NCI-H1436 treated with DMSO at 0.1 percent for 48 hours (cell line): ENCODE results near the gene IFT74.

Experiments
- DNase-seq: peaks from one replicate; lab custom pipeline; 2025; lab: John Stamatoyannopoulos, UW

The IFT74 gene

DNA sequence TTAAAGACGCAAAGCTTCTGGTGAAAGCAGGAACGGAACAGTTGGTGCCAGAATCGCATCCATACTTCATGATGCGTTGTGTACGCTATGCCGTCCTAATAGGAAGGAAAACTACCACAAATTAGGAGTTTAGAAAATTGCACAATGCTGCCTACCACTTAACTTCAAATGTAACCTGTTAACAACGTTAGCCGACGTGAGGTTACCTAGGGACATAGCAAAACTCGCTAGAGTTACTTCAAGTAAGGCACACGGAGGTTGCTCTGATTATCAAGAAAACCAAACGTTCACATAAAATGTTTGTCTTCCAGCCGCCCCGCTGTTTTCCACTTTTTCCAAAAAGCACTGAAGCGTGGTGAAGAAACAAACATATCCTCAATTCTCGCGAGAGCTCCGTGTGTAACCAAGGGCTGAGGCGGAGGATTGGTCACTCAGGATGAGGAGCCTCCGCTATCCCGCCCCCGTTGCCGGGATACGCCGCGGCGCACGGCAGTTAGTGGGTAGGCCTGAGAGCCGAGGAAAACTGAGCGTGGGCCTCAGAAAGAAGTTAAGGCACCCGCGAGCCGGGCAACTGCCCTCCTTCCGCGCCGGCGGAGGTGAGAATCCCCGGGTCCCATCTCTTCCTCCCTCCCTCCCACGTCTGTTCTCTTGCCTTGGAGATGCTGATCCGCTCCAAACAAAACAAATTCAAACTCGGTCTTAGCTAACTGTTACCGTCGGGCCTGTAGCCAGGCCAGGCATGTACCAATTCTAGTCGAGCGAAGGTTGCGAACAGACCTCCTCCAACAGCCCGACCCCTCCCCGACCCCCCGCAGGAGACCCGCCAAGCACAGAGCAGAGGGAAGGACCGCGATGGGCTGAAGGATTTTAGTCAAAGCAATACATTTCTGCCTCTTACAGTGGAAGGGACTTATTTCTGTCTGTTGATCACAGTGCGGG, at the start of gene IFT74:
IFT74 (plus strand) TSS at position 492 of the 939 bp plus-strand sequence. CDS start 5,556 bp downstream, outside the sequence.
- DNase-seq, result peak; percentile 86

DNA sequence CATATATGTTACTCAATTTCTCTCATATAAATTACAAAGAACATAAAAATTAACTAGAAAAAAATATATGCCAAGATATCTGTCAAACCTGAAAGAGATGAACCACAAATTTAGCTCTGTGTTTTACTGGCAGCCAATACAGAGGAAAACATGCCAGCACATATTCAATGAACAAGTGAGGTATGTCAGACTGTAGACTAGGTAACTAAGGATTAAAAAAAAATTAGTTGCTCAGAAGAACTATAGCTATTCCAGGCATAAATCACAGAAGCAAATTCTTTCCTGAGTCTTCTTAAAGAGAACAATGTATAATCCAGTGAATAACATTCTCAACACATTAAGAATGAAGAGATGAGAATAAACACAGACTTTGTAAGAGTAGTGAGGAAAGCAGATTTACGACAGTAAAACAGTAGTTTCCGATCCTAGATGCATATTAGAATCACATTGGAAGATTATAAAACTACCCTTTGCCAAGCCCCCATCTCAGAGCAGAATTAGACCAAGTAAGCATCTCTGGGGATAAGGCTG, 43.0 kb upstream of the IFT74 start:
- DNase-seq, result no peak

DNA sequence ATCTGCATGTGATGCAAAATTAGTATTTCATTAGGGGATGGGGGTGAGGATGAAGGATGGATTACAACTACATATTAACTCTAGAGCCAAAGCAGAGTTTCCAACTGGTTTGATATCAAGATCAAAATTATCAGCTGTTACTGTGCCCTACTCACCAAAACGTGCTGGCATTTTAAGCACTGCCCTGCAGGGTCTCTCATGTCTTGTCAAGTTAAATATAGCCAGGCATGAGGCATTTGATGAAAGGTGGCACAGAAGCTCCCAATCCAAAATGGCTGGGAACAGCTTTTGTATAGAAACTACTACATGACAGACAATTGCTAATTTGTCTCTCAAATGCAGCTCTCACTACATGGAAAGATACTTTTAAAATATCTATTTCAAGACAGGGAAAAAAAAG, 36.5 kb upstream of the IFT74 start:
- no peak for DNase-seq

DNA sequence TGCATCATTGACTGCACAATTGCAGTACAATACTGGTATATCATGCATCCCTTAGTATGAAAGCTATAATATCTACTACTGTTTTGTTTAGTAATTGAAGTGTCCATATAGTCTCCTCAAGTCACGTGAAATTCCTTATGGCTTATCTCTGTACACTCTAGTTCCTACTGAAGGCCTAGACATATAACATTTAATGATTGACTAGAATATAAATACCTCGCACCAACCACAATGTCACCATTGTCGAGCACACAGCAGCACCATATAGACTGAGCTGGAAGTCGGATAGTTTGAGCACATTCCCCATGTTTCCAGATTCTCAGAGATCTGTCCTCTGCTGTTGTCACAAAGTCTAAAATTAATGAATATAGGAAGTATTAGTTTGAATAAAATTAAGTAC, 30.6 kb upstream of the IFT74 start:
- DNase-seq, result no peak

DNA sequence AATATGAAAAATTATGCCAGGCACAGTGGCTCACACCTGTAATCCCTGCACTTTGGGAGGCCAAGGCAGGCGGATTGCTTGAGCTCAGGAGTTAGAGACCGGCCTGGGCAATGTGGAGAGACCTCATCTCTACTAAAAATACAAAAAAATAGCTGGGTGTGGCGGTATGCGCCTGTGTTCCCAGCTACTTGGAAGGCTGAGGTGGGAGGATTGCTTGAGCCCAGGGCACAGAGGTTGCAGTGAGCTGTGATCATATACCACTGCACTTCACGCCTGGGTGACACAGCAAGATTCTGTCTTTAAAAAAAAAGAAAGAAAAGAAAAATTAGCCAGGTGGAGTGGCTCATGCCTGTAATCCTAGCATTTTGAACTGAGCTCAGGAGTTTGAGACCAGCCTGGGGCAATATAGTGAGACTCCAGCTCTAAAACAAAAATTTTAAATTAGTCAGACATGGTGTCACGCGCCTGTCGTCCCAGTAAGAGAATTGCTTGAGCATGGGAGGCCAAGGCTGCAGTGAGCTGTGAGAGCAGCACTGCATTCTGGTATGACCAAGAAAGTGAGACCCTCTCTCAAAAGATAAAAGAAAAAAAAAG, 27.2 kb upstream of the IFT74 start:
- DNase-seq, result no peak

DNA sequence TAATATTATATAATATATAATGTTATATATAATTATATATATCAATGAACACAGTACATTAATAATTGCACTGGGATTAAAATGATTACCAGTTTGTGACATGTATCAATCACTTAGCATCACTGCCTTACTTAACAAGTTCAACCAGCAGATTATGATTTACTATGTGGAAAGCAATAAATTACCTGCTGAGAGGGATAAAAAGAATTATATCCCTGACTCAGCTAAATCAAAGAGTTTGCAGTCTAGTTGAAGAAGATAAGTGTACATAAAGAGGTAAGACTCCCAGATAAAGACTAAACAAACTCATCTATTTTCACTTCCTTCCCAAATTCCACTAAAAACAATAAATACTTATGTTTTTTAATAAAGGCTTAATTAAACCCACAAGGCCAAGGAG, 20.4 kb upstream of the IFT74 start:
- no peak for DNase-seq

DNA sequence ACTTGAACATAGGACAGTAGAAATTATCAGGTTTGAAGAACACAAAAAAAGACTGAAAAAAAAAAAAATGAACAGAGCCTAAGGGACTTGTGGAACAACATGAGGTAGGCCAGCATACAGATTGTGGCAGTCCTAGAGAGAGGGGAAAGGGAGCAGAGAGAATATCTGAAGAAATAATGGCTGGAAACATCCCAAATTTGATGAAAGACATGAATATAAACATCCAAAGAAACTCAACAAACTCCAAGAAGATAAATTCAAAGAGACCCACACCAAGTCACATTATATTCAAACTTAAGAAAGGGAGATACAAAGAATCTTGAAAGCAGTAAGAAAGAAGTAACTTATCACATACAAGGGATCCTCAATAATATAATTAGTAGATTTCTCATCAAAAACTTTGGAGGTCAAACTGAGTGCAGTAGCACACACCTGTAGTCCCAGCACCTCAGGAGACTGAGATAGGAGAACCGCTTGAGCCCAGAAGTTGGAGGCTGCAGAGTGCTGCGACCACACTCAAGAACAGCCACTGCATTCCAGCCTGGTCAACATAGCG, 18.3 kb upstream of the IFT74 start:
- DNase-seq, result no peak

DNA sequence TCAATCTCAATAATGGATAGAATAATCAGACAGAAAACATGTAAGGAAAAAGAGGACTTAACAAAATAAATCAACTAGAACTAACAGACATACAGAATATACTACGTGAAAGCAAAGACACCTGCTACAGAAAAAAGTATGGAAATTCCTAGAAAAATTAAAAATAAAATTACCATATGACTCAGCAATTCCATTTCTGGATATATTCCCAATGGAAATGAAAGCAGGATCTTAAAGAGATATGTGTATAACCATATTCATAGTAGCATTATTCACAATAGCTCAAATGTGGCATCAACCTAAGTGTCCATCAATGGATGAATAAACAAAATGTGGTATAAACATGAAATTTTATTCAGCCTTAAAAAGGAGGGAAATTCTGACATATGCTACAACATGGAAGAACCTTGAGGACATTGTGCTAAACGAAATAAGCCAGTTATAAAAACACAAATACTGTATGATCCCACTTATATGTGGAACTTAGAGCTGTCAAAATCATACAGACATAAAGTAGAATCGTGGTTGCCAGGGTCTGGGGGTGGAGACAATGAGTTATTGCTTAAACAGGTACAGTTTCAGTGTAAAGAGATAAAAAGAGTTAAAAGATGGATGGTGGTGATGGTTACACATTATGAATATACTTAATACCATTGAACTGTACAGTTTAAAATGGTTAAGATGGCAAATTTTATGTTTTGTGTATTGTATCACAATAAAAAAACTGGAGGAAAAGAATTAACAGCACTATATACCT, 16.1 kb upstream of the IFT74 start:
- no peak for DNase-seq

DNA sequence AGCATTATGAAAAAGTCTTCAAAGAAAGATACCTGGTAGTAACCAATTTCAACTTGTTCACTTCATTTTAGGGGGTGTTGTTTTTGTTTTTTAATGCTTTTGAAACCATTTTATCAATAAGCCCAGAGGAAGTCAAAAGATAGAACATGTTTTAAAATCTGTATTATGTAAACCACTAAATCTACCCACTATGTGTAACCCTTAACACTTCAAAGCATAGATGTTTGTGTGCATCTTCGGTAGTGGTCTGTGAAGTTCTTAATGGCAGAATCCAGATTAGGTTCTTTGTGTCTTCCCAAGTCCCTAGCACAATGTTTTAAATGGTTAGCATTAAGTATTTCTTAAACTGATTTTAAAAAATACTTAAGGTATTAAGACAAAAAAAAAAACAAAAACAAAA, 15.4 kb upstream of the IFT74 start:
- no peak for DNase-seq

DNA sequence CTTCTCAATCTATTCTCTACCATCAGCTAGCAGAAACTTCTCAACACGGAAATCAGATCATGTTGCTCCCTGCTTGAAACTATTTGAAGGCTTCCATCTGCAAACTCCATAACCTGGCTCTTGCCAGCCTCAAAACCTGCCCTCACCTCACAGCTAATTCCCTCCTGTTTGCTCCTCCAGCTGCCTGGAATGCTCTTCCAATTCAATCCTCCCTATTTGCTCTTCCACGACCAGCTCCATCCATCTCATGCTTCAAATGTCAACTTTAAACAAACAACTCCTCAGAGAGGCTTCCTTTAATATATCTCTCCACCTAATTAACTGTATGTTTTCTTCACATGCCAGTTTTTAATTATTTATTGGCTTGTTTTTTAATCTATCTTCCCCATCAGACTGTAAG, 10.6 kb upstream of the IFT74 start:
- DNase-seq, result no peak

DNA sequence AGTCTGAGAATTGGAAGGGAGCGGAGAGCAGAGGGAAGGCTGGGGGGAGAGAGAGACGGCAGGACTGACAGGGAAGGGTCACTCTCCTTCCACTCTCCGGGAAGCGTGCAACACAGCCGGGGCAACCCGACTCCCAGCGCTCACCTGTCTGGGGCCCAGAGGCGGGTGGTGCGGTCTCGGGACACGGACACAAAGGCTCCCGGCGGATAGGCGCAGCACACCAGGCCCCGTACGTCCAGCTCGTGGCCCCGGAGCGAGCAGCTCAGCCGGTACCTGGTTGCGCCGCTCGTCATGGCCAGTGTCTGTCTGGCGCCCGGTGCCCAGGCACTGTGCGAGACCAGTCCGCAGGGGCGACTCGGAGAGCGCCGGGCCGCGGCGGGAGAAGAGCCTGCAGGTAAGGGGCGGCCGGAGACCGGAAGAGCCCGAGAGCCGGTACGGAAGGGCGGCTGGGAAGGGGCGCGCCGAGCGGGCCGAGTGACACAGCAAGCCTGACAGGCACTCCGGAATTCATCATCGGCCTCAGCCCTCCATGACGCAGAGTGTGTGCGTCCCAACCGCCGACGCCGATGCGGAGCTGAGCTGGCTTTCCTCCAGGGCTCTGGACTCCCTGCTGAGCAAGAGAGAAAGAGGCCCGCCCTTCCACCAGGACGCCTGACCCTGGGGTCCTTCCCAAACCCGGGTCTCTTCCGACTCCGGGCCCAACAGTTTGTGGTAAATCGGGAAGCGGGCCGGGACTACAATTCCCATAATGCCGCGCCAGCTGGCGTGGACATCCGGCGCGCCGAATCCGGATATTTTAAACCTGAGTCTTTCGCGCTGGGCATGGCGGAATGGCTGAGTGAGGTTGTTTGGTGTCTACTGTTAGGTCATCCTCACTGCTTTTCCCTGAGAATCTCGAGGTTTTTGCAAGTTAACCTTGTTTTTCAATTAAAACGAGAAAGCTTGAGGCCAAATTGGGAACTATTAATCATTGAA, 9.2 kb upstream of the IFT74 start, which contains the start of gene PLAA:
PLAA (minus strand) TSS at position 490 of the 975 bp plus-strand sequence; CDS start at position 293, 197 bp downstream.
- peak; percentile 44 for DNase-seq

DNA sequence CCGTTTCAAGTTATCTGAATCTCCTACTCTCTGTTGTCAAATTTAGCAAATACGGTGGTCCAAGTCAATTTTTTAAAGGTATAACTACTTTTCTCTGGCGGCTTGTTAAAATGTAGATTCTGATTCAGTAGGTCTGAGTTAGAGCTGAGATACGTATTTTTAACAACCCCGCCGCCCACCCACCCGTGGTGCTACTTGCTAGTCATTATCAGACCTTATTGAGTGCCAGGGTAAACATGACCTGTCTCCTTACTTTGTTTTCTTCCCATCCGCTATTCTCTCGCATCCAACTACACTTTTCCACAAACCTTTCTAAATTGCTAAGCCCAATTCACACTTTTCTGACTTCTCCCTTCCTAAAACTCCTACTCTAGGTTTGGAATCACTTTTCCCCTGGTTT, 8.5 kb upstream of the IFT74 start:
- no peak for DNase-seq

DNA sequence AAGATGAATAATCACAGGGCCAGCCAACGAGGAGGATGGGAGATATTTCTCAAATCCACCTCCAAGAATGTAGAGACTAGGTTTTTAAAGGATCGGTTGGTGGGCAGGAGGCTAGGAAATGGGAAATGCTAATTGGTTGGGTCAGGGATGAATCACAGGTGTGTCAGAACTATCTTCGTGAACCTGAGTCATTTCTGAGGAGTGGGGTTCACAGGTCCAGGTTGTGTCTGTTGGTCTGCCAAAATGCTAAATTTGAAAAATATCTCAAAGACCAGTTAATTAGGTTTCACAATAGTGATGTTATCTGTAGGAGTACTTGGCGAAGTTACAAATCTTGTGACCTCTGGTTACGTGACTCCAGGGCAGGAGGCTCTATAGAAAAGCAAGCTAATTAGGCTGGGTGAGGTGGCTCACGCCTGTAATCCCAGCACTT, 6.6 kb upstream of the IFT74 start:
- DNase-seq, result no peak

DNA sequence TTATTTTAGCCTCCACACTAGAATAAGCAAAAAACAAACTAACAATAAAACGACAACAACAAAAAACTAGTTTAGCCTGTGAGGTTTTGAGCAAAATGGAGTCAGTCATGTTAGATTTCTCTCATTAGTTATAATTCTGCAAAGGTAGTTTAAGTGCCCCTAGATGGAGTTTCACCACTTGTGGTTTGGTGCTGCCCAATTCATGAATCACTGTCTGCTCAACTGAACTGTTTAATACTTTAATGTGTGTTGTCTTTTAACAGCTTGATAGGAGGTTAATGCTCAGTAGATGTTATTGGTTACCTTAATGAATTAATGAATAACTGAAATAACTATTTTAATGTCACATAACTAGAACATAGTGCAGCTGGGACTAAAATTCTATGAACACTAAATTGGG, 5.7 kb upstream of the IFT74 start:
- no peak for DNase-seq

DNA sequence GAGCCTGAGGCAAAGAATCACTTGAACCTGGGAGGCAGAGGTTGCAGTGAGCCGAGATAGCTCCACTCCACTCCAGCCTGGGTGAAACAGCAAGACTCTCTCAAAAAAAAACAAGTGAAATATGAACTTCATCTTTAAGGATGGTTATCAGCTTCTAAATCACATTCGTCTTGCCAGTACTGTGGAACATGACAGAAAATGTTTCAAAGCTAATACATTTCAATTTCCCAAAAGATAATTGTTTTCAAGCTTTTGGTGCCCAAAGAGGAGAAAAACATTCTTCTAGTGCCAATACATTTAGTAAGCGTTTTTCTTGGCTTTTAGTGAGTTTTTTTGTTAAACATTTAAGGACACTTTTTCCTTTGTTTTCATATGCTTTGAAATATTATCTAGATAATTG, 4.4 kb upstream of the IFT74 start:
- DNase-seq, result no peak

DNA sequence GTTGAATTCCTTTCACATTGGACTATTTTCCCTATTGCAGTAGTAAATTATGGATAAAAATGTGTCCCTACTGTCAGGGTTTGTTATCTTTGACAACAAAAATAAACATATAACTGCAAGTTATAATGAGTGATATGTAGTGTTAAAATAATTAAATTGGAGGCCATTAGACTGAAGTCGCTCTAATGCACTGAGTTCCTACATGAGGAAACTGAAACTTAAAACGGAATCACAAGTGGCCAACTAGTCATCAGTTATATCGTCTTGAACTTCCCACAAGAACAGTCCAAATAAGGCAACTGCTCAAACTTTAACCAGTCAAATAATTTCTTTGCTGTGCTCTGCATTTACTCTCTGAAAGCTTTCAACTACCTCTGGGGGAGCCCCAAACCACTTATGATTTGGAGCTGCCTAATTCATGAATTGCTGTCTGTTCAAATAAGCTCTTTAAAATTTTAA, 2.1 kb upstream of the IFT74 start:
- DNase-seq, result no peak

DNA sequence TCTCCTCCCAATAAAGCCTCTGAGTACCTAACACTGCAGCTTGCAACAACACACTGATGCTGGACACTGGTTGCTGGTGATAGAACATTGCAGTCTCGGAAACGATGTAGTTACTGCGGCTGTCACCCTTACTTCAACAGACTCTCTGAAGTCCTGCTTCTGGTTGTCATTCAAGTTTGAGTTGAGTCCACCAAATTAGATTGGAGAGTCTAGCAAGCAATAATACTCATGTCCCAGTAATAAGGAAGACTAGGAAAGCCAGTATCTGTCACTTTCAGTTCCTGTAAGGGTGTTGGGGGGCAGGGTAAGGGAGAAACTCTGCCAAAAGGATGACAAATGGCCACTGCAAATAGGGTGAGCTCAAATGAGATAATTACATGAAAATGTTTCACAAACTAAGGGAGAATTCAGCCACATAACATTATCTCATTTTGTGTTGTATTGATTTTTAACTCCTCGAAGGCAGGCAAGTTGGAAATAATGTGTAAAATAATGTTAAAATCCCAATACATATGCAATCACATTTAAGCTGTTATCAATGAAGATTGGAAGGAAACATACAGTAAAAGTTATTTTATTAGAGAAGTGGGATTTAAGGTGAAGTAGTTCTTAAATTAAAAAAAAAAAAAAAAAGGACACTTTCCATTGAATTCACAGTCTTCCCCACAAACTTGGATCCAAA, 849 bp upstream of the IFT74 start:
- DNase-seq, result no peak

DNA sequence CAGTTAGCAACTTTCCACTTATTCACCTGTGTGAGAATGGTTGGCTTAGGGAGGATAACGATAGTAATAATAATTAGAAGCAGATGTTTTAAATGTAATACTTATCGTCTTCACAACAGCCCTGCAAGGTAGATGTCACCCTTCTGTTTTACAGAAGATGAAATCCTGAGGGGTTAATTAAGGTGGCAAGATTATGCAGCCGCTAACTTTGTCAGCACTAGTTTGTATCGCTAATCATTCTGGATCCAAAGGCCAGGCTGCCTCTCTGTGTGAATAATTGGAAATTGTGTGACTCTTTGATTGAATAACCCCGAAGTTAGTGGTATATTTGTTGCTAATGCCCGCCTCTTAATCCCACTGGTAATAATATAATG, 635 bp downstream of the IFT74 start:
- DNase-seq, result no peak

DNA sequence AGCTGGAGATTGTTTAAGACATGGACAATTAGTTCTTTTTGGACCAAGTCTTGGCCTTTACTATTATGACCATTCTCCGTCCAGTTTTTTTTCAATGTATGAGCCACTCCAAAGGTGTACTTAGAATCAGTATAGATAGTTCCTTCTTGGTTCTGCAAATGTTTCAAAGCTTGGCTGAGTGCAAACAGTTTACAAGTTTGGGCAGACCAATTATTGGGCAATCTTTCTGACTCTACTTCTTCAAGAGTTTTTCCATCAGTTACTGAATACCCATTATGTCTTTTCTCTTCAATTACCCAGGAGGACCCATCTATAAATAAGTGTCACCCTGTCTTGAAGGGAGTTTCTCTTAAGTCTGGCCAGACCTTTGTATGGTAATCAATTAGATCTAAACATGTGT, 15.5 kb downstream of the IFT74 start:
- DNase-seq, result no peak

DNA sequence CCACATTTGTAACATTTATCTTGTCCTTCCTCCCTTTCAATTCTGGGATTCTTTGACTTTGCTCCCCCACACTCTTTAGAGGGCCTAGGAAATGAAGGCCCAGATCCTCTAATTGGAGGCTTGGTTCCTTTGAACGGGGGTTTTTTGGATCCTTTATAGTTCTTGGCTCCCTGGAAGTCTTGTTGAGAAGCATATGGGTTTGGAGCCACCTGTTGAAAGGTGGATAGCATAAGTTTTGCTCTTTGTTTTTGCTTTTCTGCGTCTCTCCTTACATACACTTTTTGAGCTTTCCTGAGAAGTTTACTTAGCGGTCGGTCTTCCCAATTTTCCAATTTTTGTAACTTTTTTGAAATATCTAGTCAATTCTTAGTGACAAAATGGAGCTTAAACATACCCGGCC, 17.8 kb downstream of the IFT74 start:
- no peak for DNase-seq
